ENCODE results near the gene NHS.

The NHS gene

DNA sequence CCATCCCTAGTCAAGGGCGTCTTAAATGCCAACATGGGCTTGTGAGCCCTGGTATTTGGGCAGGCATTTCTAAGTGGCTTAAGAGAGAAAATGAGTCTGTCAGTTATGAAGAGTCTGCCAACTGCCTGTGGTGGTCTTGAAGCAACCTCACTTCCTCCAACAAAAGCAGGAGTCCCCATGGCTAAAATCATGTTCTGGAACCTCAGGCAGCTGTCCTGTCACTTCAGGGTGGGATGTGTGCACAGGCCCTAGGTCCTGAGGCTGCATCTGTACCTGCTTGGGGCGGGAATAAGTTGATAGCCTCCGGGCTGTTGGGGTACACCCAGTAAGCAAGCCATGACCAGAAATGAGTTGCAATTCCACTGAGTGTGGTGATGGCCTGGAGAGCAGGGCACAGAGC, 247.3 kb downstream of the NHS start:
- no peak for DNase-seq (ENCODE audit: low spot score)

DNA sequence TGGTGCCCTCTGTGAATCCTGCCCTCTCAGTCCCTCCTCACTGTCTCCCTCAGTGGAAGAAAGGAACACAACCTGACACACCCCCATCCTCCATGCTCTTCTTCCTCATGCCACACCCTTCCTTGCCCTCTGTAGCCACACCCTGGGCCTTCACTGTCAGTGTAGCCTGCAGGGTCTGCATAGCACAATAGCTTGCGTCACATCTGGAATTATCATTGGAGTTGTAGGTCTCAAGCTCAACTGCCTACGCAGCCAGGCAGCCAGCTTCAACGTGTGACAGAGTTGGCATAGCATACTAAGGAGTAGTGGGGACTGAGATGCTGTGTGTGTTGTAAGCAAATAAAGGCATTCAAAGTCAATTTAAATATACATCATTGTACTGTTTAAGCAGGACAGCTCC, 248.8 kb downstream of the NHS start:
- DNase-seq (ENCODE audit: low spot score) = no peak

DNA sequence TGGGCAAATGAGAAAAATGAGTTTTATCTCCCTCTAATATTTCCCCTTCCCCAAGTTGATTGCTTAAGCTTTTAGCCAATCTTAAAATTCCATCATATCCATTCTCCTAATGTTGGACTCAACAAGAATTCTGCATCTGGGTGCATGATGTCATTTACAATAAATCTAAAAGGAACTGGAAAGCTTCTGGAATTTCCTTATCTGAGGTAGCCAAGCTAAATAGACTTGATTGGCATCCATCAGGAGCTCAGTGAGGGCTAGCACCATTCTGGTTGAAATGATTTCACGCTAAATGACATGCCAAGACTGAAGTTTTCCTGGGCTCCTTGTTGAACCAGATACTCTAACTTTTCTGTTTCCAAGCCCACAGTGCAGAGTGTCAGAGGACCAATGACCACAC, 252.0 kb downstream of the NHS start:
- no peak for DNase-seq (ENCODE audit: low spot score)

DNA sequence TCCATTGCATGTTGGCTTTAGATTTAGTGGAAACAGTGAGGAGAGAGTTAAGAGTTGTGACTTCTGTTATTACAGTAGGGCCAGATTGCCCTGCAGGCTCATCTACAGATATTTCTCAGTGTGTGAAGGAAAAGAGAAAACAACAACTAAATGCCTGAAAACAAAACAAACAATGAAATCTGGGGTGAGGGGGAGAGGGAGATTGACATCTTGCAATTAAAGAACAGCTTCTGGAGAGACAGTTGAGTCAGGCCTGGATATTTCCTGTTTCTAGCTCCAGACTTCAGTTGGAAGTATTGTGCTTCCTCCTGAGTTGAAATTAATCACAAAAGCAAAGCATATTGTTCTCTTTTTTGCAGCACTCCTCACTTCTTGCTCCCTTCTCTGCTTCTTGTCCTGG, 254.0 kb downstream of the NHS start:
- no peak for DNase-seq (ENCODE audit: low spot score)

DNA sequence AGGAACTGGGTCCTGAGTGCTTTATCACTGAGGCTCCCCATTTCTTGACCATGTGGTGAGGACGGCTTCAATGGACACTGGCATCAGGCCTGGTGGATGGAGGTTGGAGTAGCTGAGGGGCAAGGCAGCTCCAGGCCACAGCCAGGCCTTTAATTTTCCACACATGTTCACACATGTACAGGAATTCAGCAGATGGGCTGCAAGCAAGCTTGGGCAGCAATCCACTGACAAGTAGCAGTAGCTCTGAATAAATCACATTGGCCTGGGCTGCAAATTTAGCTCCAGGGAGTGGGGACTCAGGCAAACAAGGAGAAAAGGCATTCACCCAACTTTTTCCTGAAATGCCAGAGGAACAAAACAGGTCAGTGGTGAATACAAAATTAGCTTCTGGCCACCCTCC, 254.5 kb downstream of the NHS start:
- peak; percentile 1 for DNase-seq (ENCODE audit: low spot score)

DNA sequence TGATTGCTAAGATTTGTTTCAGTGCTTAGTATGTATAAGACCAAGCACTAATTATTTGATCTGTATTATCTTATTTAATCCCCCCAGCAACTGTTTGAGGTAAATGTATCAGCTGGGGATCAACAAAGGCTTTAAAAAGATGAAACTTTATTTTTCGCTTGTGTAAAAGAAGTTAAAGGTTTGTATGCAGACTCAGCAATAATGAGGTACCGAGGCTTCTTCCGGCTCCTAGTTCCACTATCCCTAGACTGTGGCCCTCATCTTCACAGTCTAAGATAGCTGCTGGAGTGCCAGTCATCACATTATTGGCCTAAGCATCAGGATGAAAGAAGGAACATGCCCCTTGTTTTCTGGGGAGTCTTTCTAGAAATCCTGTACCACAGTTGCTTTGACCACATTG, 256.6 kb downstream of the NHS start:
- DNase-seq (ENCODE audit: low spot score) = no peak

DNA sequence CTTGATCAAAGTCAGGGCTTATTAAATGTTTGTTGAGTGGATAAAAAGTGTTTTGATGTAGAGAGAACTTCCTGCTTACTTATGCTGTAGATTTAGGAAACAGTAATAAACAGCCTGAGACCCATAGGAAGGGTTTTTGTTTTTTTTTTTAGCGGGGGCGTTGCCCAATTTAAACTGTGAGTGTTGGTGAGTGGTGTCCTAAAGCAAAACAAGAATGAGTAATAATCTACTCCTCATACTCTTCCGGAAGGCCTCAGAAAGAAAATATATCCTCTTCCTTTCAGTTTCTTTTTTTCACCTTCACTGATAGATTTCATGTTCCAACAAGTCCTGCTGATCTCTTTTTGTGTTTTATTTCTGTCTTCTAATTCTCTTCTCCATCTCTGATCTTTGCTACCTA, 257.9 kb downstream of the NHS start:
- no peak for DNase-seq (ENCODE audit: low spot score)

DNA sequence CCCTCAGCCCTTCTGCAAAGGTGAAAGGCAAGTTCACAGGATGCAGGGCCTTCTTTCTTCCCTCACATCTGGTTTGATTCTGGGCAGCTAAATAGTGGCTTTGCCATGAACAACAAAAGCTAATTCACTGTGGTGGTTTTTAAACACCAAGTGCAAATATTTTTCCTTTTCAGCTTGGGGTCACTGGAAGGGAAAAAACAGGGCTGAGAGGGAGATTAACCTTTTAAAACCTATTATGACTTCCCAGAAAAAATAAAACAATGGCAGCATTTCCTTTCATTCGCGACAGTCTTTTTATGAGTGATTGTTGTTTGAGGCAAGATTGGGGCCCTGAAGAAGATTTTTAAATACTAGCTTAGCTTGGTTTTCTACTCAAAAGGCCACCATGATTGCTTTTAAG, 258.5 kb downstream of the NHS start:
- DNase-seq (ENCODE audit: low spot score) = no peak

DNA sequence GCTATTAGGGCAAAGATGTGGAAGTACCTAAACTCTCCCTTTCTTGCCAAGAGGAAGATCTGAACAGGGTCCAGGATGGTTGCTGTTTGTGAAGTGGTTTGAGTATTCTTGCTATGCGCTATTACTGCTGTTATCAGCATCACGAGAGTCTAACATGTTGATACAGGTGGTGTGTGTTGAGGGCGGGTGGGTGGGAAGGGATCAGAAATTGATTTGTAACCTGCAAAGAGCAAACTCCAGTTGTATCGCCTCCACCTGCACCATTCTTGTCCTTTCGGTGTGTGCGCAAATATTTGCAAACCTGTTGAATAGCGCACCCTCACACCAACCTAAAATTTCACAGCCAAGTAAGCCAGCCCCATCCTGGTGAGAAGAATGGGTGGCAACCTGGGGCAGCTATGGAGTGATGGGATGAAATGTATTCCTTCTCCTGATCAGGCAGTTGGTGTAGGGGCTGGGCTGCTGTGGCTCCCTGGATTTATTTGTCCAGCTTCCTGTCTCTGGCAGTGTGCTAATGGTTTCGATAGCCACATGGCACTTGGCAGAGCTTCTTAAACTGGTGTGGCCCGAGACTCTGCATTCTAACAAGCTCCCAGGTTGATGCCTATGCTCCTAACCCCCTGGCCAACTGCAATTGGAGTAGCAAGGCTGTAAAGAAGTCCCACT, 259.7 kb downstream of the NHS start:
- DNase-seq (ENCODE audit: low spot score) = no peak

DNA sequence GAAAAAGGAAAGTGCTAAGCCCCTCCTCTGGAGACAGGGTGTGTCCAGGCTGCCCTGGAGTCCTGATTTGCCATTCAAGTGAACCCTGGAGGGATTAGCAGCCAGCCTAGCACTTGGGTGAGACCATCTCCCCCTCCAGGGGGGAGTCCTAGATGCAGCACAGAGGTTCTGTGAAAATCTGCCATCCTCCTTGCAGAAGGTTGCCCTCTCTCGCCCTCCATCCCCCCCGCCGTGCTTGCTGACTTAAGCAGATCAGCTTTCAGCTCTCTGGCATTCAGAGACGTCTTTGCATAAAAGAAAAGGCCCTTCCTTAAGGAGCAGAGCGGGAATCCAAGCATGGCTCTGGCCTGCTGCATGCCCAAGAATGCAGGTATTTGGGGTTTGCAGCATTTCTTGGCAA, 260.2 kb downstream of the NHS start:
- DNase-seq (ENCODE audit: low spot score) = no peak

DNA sequence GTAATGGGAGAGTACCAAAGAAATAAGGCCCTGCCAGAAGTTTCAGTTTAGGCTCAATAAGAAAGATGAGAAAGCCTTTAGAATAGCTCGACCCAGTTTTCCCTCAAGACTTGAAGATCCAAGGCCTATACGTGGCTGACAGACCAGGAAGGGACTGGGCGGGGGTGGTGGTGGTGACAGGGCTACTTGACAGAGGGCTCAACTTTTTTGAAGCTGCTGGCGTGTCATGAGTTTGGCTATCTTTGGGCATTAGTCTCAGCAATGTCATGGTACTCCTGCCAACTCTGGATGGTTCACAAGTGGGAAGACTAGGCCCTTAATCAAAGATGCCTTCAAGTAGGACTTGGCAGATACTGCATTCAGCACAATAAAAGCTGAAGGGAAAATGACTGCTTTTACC, 262.2 kb downstream of the NHS start:
- DNase-seq (ENCODE audit: low spot score) = no peak

DNA sequence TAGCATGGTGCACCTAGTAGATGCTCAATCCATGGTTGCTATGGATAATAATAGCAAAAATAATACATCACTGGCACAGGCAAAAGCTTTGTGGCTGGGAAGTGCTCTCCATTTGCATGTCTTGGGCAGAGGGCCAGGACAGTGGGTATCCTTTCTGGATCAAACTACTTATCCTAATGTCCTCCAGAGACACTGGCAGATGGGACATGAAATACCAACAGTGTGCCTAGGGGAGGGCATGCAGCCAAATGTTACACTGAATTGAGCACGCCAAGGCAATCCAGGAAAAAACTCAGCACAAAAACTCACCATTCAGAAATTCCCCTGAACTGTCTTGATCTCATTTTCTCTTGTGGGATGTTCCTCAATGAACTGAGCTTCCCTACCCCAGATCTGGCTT, 263.7 kb downstream of the NHS start:
- DNase-seq (ENCODE audit: low spot score) = peak; percentile 84

DNA sequence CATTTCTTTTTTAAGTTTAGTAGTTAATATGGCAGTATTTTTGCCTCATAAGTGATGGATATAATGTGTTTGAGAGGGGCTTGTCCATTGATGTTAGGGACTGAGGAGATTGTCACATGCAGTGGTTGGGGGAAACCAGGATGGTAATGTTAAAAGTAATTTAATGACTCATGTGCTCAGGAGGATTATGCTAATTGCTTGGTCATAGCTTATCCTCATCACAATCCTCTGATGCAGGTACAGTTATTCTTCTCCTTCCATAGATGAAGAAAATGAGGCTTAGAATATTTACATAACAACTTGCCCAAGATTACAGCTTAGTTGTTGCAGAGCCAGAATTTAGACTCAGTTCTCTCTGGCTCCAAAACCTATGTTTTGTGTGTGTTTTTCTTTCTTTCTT, 267.9 kb downstream of the NHS start:
- no peak for DNase-seq (ENCODE audit: low spot score)

DNA sequence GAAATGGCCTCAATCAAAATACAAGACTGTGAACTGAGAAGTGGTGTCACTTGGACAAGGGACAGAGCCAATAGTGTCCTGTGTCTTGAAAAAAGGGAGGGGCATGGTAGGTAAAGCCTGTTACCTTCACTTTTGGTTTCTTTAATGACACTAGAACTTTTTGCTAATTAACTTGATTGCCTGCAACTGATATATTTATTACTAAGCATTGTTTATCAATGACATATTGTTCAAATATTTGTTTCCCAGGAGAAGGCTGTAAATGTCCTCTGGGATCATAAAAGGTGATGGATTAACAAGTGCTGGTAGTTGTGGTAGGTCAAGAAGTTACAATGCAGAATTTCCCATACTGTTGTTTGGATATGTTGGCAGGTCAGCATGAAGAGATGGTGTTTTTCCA, 268.5 kb downstream of the NHS start:
- DNase-seq (ENCODE audit: low spot score) = no peak

DNA sequence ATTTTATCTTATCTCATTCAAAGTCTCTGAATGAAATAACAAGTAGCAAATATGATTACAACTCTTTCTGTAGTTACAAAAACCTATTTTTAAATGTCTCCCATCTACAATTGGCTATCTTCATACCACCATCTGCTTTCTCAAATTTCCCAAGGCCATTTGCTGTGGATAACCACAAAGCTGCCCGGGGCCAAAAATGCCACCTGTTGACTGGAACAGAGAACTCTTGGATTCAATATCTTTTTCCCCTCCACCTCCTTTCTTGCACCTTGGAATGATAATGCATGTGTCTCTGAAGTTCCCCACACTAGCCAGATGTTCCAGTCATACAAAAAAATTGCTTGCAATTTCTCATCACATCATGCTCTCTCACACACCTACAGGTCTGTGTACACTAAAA, 269.0 kb downstream of the NHS start:
- DNase-seq (ENCODE audit: low spot score) = no peak

DNA sequence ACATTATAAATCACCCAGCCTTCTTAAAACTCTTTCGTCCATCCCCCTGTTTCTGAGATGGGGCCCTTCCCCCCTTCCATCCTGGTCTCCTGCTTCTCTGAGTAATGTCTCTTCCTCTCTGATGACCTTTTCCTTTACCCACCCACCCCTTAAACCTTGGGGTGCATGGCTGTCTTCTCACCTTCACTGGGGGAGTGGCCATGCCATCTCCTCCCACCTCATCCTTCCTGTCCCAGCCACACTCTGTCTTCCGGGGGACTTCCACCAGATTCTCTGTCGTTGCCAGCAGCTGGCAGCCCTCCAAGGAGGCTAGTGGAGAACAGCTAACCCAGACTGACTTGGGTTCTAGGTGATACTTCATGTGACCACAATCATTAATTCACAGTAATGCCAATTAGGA, 279.1 kb downstream of the NHS start:
- no peak for DNase-seq (ENCODE audit: low spot score)

DNA sequence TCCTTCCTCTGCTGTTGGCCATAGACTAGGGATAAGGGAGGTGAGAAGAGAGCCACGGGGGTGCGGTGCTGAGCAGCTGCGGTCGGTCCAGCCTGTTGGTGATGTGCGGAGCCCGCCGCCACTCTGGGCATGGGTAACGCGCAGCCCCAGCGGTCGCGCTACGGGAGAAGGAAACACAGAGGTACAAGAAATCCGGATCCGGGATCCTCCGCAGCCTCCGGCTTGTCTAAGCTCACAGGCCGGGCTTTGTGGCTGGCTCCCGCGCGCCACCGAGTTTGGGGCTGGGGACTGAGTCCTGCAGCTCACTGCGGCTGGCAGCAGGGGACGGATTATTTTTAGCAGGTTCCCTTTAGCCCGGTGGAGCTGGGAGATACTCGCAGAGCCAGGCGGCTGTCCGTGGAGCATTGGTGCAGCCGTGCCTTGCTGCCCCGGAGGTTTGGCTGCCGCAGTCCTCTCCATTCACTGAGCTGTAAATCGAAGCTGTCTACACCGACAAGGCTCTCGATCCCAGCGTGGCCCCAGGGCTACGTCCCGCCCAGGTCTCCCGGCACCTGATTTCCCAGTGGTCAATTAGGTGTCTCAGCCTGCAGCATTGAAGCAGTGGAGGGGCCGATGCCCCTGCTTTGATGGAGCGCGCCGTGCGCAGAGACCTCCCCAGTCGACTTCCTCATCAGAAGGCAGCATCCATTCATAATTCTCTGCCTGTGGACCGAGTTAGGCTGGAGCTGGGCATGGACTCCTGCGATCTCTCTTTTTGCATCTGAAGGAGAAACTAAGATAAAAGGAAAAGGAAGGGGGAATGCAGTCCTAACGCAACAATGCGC, 280.4 kb downstream of the NHS start:
- no peak for DNase-seq (ENCODE audit: low spot score)

DNA sequence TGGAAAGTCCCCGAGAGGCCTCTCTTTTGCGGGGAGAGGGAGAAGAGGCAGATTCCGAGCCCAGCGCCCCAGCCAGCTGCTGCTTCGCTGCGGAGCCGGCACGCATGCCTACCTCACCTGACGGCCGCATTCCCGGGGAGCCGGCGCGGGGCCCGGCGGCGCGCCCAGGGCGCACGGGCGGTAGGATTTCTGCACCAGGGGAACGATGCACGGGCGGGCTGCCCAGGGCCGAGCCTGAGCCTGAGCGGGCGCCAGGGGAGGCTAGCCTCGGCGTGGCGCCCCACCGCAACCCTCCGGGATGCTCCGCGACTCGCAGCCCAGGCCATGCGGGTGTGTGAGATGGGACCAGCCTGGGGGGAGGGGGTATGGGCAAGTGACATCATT, 281.0 kb downstream of the NHS start:
- no peak for DNase-seq (ENCODE audit: low spot score)

DNA sequence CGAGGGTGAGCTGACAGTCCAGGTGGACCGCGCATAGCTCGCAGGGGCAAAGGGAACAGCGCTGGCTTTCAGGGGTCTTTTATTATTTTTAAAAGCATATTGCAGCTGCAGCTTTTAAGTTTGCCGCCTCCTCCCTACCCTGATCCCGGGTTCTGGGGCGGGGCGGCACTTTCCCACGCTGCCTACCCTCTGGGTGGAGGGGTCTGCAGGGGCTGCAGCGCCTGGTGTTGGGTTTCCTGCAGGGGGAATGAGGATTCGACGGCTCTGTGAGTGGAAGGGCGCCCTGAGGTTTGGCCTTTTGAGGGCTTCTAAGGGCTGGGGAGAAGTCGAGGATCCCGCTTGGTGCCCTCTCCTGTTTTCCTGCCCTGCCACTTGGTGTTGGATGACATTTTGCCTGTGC, 281.6 kb downstream of the NHS start:
- no peak for DNase-seq (ENCODE audit: low spot score)

DNA sequence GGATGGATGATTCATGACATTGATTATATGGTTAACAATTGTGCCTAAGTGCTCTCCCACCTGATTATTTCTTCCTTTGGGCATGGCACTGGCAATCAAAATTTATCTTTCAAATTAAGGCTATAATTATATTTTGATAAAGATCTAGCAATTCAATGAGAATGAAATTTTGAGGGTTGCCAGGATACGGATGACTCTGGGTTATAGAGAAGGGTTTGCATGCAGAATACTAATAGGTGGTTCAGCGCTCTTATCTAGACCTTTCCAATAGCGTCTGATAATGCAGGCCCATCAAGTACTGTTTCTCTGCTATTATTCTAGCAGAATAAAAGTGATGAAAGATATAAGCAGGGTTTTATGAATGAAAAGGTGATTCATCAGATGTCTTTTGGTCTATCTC, 287.4 kb downstream of the NHS start:
- DNase-seq (ENCODE audit: low spot score) = no peak

DNA sequence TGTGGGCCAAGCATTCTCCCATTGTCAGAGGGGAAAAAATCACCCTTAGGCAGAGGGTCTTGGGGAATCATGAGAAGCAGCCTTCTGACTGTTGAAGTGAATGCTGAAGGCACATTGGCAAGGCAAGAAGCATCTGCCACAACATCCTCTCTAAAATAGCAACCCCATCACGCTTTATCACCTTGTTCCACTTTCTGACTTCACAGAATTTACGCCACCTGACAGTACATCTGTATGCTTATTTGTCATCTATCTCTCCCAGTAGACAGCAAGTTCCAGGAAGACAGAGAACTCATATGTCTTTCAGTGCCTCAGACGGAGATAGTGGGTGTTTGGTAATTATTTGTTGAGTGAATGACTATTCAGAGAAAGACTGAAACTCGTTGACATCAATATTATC, 293.9 kb downstream of the NHS start:
- no peak for DNase-seq (ENCODE audit: low spot score)

DNA sequence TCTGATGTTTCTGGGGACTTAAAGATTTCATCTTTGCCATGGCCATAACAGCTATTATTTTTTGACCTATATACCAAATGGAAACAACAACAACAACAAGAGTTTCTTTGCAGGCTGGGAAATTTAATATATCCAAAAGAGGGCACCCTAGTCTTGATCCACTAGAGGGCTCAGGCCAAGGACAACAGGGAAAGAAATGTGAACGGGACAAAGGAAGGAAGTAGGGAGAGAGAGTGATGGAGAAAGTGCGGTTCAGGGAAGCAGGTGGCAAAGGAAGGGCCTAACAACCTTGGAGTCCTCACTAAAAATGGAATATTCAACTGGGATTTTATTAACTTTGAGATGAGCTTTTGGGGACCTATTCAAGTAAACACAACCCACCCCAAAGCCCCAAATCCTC, 294.5 kb downstream of the NHS start:
- DNase-seq (ENCODE audit: low spot score) = no peak

DNA sequence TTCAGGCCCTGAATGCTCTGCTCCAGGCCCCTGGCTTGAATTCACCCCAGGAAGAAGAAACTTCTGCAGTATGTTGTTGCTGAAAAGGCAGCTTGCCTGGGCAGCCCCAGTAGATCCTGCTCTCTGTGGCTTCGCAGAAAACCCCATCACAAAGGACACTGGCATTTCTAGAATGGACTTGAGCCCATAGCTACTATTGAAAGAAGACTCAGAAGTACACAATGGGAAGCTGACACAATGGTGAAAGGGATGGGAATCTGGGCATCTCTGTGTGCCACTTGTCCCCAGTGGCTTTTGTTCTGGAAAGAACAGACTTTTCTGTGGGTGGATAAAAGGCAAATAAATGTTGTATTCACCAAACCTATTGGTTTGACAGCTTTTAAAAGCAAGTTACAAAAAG, 294.9 kb downstream of the NHS start:
- DNase-seq (ENCODE audit: low spot score) = no peak

DNA sequence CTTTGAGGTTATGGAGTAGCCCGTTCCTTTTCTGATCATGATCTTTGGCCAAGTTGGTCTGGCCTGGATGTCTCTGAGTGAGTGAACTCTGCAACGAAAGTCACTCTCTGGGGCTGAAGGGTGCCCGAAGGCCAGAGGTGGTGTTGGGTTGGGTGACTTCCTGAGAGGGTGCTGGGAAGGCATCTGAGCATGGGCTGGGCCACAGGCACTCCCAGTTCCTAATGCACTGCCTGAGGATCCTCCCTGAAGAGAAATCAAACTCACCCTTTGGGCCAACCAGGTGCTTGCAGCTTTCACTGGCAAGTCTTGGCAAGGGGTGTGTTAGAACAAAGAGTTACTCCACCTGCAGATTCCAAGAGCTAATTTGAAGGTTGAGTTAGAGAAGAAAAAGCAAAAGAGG, 295.9 kb downstream of the NHS start:
- DNase-seq (ENCODE audit: low spot score) = no peak

Measured in cerebellar cortex (tissue), 1 donor.